Effector memory CD4-positive, alpha-beta T cell (primary cell): ENCODE data around the gene CREB5.
"Not testable (repeated sequence)": the region's sequence is repeated elsewhere in the genome, so short reads cannot be mapped to it uniquely, and the experiment has no call there.

Experiments used
- DNase-seq, 3 donors: peaks; one replicate each; pipeline ENCODE4 v3.0.0-alpha.2; 2020
- H3K27ac ChIP-seq: 2 replicates; pipeline ENCODE4 v1.7.0; 2013; ENCODE audit warnings: mild to moderate bottlenecking, low read length, moderate library complexity; ENCODE audit not compliant: insufficient read depth, poor library complexity, severe bottlenecking
- H3K27me3 ChIP-seq: replicated peaks from 2 replicates; pipeline ENCODE4 v1.7.0; 2013; ENCODE audit warnings: mild to moderate bottlenecking, low read length; ENCODE audit not compliant: insufficient read depth, control insufficient read depth, poor library complexity, severe bottlenecking
- H3K36me3 ChIP-seq: 2 replicates; pipeline ENCODE4 v1.7.0; 2013; ENCODE audit warnings: mild to moderate bottlenecking, low read length, moderate library complexity; ENCODE audit not compliant: control insufficient read depth, insufficient read depth
- H3K4me1 ChIP-seq: 2 replicates; pipeline ENCODE4 v1.7.0; 2013; ENCODE audit warnings: low read length, mild to moderate bottlenecking; ENCODE audit not compliant: control insufficient read depth, insufficient read depth, poor library complexity, severe bottlenecking
- H3K4me3 ChIP-seq: 2 replicates; pipeline ENCODE4 v1.7.0; 2013; ENCODE audit warnings: low read length, low read depth, mild to moderate bottlenecking; ENCODE audit not compliant: insufficient read depth, poor library complexity, severe bottlenecking
- H3K9me3 ChIP-seq: 2 replicates; pipeline ENCODE4 v1.7.0; 2013; ENCODE audit warnings: mild to moderate bottlenecking, low read length, moderate library complexity; ENCODE audit not compliant: control insufficient read depth

The CREB5 gene

DNA sequence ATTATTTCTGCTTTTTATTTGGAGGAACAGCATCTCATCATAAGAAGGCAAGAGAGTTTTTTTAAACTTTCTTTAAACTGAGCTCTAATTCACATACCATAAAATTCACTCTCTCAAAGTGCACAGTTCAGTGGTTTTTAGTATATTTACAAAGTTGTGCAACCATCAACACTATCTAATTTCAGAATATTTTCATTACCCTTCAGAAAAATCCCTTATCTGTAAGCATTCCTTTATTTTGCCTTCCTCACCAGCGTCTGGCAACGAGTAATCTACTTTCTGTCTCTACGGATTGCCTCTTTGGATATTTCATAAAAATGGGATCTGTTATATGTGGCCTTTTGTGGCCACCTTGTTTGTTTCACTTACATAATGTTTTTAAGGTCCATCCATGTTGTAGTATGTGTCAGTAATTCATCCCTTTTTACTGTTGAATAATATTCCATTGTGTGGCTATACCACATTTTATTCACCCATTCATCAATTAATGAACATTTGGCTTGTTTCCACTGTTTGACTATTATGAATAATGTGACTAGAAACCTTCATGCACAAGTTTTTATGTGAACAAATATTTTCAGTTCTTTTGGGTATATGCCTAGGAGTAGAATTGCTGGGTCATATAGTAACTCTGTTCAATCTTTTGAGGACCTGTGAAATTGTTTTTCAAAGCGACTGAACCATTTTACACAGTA lies 364.3 kb downstream of the CREB5 start:
- no peak overlapping the region for H3K27ac ChIP-seq
- DNase-seq, result no peak
- H3K9me3 ChIP-seq, result no peaks in the 10 kb centered on the region
- no peaks in the 10 kb centered on the region for H3K4me1 ChIP-seq
- no peak overlapping the region for H3K4me3 ChIP-seq
- no peaks in the 10 kb centered on the region for H3K36me3 ChIP-seq
- H3K27me3 ChIP-seq, result no peaks in the 10 kb centered on the region

DNA sequence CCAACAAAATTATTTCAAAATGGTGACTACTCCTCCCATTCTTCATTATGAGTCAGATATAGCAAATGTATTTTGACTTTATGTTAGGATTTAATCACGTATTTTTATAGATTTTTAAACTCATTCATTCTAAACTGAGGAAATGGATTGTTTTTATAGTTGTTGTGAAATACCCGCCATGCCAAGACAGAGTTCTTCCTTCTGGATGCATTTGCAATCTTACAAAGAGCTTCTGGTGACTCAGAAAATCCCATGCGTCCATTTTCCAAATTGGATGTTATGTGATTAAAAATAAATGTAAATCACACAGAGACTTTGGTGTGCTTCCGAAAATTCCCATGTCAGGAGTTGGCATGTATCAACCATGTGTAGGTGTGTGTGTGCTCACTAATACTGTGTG lies 366.5 kb downstream of the CREB5 start:
- Histone ChIP-seq H3K36me3 (no peaks in the 10 kb centered on the region), H3K4me1 (no peaks in the 10 kb centered on the region), H3K9me3 (no peaks in the 10 kb centered on the region), H3K4me3 (no peak overlapping the region), H3K27ac (no peak overlapping the region), H3K27me3 (no peaks in the 10 kb centered on the region)
- no peak for DNase-seq

DNA sequence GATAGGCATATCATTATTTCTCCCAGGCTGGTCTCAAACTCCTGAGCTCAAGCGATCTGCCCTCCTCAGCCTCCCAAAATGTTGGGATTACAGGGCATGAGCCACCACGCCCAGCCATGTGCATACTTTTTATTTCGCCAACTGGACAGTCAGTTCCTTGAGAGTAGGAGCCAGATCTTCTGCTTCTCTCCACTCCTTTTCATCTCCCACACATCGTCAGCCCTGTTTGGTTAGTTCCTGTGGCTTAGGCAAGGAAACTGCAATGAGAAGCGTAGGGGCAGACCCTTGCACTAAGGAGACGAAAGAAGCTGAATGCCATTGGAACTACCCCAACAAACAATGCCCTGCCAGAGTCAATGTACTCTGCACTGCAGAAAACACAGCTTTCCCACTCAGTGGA lies 367.6 kb downstream of the CREB5 start:
- no peaks in the 10 kb centered on the region for H3K27me3 ChIP-seq

DNA sequence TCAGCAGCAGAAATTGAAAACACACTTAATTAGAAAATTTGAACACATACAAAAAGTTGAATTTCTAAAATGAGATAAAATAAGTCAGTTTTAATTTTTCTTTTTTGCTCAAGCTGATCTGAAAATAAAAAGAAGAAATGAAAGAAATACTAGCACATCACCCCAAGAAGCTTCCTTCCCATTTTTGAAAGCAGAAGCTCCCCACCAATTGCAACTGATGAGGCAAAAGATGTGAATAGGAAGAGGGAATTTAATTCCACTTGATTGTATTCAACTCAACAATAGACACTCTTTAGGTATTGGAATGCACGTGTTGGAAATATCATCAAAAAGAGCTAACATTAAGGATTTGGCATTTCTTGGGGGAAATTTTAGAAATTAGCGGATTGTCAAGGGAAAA lies 370.0 kb downstream of the CREB5 start:
- no peaks in the 10 kb centered on the region for H3K36me3 ChIP-seq
- H3K4me3 ChIP-seq, result no peak overlapping the region
- no peaks in the 10 kb centered on the region for H3K27me3 ChIP-seq
- H3K27ac ChIP-seq, result no peak overlapping the region
- no peak for DNase-seq
- H3K9me3 ChIP-seq, result no peaks in the 10 kb centered on the region
- H3K4me1 ChIP-seq, result no peaks in the 10 kb centered on the region

More for the DNA sequence above, 367.6 kb downstream of the CREB5 start:
- Histone ChIP-seq H3K27ac (no peak overlapping the region), H3K36me3 (no peaks in the 10 kb centered on the region), H3K4me1 (no peaks in the 10 kb centered on the region), H3K4me3 (no peak overlapping the region), H3K9me3 (no peaks in the 10 kb centered on the region)
- DNase-seq, result no peak

DNA sequence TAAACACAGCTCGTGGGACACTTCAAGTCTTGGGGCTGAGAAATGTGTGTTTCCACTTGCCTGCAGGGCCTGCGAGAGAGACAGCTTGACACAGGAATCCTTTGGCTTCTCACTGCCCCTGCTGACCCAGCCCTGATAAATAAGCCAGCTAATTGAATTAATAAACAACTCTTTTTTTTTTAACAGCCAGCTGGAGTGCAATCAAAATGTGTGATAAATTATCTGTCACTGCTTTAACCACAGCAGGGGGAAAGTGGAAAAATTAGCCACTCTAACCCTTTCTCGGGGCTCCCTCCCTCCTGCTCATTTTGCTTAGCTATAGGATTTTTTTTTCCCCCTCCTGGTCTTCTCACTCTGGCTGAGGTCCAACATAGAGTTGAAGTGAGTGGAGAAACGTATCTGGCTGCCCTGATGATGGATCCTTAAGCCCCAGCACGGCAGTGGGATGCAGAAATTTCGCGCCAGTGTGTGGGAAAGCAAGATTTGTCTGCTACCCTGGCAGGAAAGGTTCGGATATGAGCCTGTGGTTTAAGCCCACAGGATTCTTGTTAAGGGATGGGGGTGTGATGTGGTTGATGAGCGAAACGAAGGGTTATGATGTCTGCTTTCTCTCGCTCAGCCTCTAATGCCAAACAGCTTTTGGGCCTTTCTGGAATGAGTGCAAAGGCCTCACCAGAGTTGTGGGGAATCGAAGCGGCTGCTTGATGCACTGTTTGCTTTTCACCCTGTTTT lies 372.0 kb downstream of the CREB5 start:
- DNase-seq, result no peak
- Histone ChIP-seq H3K27ac (no peak overlapping the region), H3K4me3 (no peak overlapping the region), H3K36me3 (no peaks in the 10 kb centered on the region), H3K9me3 (no peaks in the 10 kb centered on the region), H3K4me1 (no peaks in the 10 kb centered on the region), H3K27me3 (no peaks in the 10 kb centered on the region)

DNA sequence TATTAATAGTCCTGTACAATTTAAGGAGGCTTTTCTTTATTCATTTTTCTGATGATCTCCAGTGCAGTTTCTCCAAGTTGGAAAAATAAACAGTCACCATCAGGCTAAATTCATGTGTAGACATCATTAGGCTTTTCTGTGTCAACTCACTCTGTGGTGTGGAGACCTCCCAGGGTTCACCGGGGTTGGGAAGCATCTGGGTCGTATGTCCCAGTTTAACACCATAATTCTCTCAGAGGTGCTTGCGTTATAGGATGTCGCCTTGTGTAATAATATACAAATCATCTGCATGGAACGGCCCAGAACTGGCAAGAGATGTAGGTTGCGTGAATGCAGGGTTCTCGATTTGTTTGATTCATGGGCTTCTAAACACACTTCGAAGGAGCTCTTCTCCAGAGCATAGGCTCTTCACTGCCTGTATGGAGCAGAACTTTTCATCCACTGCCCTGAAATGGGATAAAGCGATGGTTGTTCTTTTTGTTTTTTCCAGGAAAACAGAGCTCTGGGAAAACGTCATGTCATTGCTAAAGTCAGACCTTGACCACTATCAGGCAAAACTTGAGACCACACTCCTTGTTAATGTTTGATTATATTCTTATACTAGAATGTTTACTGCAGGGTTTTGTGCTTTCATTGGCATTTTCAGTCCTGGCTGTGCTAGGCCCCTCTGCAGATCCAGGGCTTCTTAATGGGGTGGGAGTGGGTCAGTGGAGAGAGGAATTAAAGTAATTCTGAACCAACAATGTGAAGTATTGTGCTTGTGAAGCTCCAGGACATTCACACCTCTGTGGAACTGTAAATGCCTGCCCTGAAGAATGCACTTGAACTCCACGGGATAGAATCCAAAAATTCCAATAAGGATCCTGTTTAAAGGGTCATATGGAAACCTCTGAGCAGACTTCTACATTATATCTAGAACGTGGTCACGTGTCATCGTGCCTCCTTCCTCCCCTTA lies 373.0 kb downstream of the CREB5 start:
- Histone ChIP-seq H3K4me3 (no peak overlapping the region), H3K9me3 (no peaks in the 10 kb centered on the region), H3K27ac (no peak overlapping the region), H3K27me3 (no peaks in the 10 kb centered on the region), H3K4me1 (no peaks in the 10 kb centered on the region), H3K36me3 (no peaks in the 10 kb centered on the region)
- no peak for DNase-seq

DNA sequence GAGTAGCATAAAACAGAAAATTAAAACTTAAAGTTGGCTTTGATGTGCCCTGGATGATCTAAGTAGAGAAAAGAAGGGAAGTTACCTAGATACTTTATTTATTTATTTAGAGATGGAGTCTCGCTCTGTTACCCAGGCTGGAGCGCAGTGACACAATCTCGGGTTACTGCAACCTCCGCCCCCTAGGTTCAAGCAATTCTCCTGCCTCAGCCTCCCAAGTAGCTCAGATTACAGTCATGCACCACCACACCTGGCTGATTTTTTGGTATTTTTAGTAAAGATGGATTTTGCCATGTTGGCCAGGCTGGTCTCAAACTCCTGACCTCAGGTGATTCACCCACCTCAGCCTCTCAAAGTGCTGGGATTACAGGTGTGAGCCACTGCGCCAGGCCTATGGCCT lies 373.8 kb downstream of the CREB5 start:
- H3K4me3 ChIP-seq, result not testable (repeated sequence)

DNA sequence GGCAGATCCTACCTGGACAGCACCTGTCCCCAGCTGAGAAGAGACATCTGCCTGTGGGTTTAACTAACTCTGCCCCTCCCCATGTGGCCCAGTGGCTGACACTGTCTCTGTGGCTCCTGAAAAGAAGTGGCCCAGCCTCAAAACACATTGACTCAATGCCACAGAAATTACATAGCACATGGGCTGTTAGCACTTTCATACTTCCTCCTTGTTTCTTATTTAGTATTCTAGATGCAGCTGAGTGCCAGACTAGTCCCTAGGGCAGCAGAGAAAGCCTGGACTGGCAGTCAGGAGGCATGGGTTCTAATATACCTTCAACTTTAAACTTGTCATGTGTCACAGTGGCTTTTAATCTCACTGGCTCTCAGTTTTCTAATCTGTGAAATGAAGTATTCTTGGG lies 374.8 kb downstream of the CREB5 start:
- Histone ChIP-seq H3K36me3 (no peaks in the 10 kb centered on the region), H3K4me1 (no peaks in the 10 kb centered on the region), H3K9me3 (no peaks in the 10 kb centered on the region), H3K27ac (no peak overlapping the region), H3K4me3 (no peak overlapping the region), H3K27me3 (no peaks in the 10 kb centered on the region)
- no peak for DNase-seq

More for the DNA sequence above, 373.8 kb downstream of the CREB5 start:
- not testable (repeated sequence) for DNase-seq, H3K4me1 ChIP-seq, H3K27ac ChIP-seq, H3K9me3 ChIP-seq, H3K27me3 ChIP-seq, H3K36me3 ChIP-seq

DNA sequence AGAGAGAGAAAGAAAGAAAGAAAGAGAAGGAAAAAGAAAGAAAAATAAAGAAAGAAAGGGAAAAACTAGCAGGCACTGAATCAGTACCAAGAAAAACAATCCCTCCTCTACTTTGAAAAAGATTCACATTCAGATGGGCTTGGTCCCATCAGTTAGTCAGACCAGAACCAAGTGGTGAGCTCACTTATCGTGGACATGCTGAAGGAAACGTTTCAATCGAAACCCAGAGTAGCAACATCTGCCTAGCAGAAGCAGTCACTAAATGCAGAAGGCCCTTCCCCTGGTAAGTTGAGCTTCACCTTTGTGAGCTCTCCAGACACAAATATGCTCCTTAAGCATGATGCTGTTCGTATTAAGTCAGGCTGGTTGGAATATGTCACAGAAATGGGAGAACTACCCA lies 378.1 kb downstream of the CREB5 start:
- DNase-seq, result no peak
- Histone ChIP-seq H3K36me3 (no peaks in the 10 kb centered on the region), H3K9me3 (no peaks in the 10 kb centered on the region), H3K4me3 (no peak overlapping the region), H3K27me3 (no peaks in the 10 kb centered on the region), H3K4me1 (no peaks in the 10 kb centered on the region), H3K27ac (no peak overlapping the region)

DNA sequence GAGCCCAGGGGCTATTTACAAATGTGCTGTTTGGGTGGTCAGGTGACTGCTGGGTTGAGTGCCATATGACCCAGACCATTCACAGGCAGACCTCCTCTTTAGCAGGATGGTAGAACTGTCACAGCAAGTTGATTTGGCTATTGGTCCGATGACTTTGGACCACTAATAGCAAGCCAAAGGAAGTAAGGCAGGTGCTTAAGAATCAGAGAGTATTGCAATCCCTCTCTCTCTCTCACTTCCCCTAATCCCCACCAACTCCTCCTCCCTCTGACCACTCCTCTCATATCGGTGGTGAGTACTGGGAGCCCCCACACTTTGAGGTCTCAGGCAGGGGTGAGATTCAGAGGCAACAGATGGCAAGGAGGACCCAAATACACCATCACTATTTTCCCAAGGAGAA lies 380.5 kb downstream of the CREB5 start:
- H3K4me3 ChIP-seq, result no peak overlapping the region
- no peaks in the 10 kb centered on the region for H3K27me3 ChIP-seq
- no peaks in the 10 kb centered on the region for H3K4me1 ChIP-seq
- DNase-seq, result no peak
- H3K36me3 ChIP-seq, result no peaks in the 10 kb centered on the region
- no peak overlapping the region for H3K27ac ChIP-seq
- H3K9me3 ChIP-seq, result no peaks in the 10 kb centered on the region
